Stimulated activated CD4-positive, alpha-beta T cell treated with anti-CD3 and anti-CD28 coated beads, Interleukin-4, amount 100 ng/mL, for 24 hours (primary cell): ENCODE data around the gene CLSTN2.
"Not testable (repeated sequence)": the region's sequence is repeated elsewhere in the genome, so short reads cannot be mapped to it uniquely, and the experiment has no call there.

Experiments used
- DNase-seq: peaks from one replicate; pipeline ENCODE4 v3.0.0-alpha.2; 2020

Gene CLSTN2

GRCh38 chr3:140395134-140396075 is 460.4 kb downstream of the CLSTN2 start:
- no peak for DNase-seq

- no peak for DNase-seq
Observed at GRCh38 chr3:140396110-140396509, 461.1 kb downstream of the CLSTN2 start.

- no peak for DNase-seq
Observed at GRCh38 chr3:140397847-140398246, 462.9 kb downstream of the CLSTN2 start.

GRCh38 chr3:140398387-140398786 is 463.4 kb downstream of the CLSTN2 start:
- no peak for DNase-seq

GRCh38 chr3:140399871-140400270 is 464.9 kb downstream of the CLSTN2 start:
- DNase-seq = no peak

GRCh38 chr3:140403079-140403478 is 468.1 kb downstream of the CLSTN2 start:
- DNase-seq = no peak

GRCh38 chr3:140403608-140404007 is 468.6 kb downstream of the CLSTN2 start:
- no peak for DNase-seq

- no peak for DNase-seq
Observed at GRCh38 chr3:140406655-140407054, 471.7 kb downstream of the CLSTN2 start.

GRCh38 chr3:140408252-140408651 is 473.3 kb downstream of the CLSTN2 start:
- no peak for DNase-seq

- DNase-seq = no peak
Observed at GRCh38 chr3:140416666-140417065, 481.7 kb downstream of the CLSTN2 start.

- no peak for DNase-seq
Observed at GRCh38 chr3:140420621-140421357, 485.8 kb downstream of the CLSTN2 start.

- DNase-seq = no peak
Observed at GRCh38 chr3:140421884-140422283, 486.9 kb downstream of the CLSTN2 start.

- DNase-seq = no peak
Observed at GRCh38 chr3:140423146-140423545, 488.2 kb downstream of the CLSTN2 start.

- DNase-seq = not testable (repeated sequence)
Observed at GRCh38 chr3:140423574-140423973, 488.6 kb downstream of the CLSTN2 start.

- no peak for DNase-seq
Observed at GRCh38 chr3:140424211-140424610, 489.2 kb downstream of the CLSTN2 start.

GRCh38 chr3:140424726-140425125 is 489.7 kb downstream of the CLSTN2 start:
- no peak for DNase-seq

GRCh38 chr3:140427786-140428185 is 492.8 kb downstream of the CLSTN2 start:
- DNase-seq = no peak

- DNase-seq = no peak
Observed at GRCh38 chr3:140428380-140428779, 493.4 kb downstream of the CLSTN2 start.

GRCh38 chr3:140429791-140430190 is 494.8 kb downstream of the CLSTN2 start:
- no peak for DNase-seq

- DNase-seq = no peak
Observed at GRCh38 chr3:140430494-140430893, 495.5 kb downstream of the CLSTN2 start.

- DNase-seq = no peak
Observed at GRCh38 chr3:140432229-140432669, 497.3 kb downstream of the CLSTN2 start.

- DNase-seq = no peak
Observed at GRCh38 chr3:140433431-140433830, 498.4 kb downstream of the CLSTN2 start.

- DNase-seq = no peak
Observed at GRCh38 chr3:140434261-140434905, 499.4 kb downstream of the CLSTN2 start.
